ENCODE data around the gene TTC7B. TPM values are rescaled to one million over a fixed set of nuclear protein-coding genes. Genes with fewer than 3 reads are reported as not detected.
"Not testable (repeated sequence)": the region's sequence is repeated elsewhere in the genome, so short reads cannot be mapped to it uniquely, and the experiment has no call there.

Gene TTC7B
- polyA plus RNA-seq, 3 donors, result 36.7 to 47.2 (median 42.3) TPM

DNA sequence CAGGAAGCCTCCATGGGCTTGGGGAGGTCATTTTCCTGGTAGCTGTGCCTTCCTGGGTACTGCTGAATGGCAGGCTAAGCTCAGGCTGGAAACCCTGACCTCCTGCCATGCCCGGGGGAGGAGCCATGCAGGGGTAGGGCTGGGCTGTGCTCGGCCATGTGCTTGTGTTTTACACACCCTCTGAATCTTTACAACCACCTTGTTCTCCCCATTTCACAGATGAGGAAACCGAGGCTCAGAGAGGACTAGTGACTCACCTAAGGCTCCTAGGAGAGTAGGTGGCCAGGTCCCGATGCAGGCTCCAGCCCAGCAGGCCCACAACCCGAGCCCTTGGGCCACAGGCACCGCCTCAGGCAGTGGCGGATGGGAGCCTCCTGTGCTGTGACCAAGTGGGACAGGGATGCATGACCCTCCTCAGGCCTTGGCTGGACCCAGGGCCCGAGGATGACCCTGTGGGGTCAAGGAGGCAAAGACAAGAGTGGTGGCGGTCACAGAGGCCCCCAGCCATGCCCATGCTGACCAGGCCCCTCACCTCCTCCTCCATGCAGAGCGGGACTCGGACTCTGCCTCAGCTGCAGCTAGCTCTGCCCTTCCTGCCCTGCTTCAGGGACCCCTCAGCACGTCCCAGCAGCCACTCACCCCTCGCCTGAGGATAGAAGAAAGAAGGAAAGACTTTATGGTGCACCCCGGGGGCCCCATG lies 283.3 kb downstream of the TTC7B start:
- no peak for DNase-seq

- DNase-seq, result no peak
These were observed 284.7 kb downstream of the TTC7B start for GRCh38 chr14:90531497-90531896.

- no peak for DNase-seq
These were observed 285.7 kb downstream of the TTC7B start for GRCh38 chr14:90530523-90530922.

GRCh38 chr14:90527978-90528377 lies 288.3 kb downstream of the TTC7B start:
- DNase-seq, result no peak

GRCh38 chr14:90526536-90526935 lies 289.7 kb downstream of the TTC7B start:
- not testable (repeated sequence) for DNase-seq

- DNase-seq, result not testable (repeated sequence)
These were observed 290.7 kb downstream of the TTC7B start for GRCh38 chr14:90525353-90526028.

- no peak for DNase-seq
These were observed 292.0 kb downstream of the TTC7B start for GRCh38 chr14:90523961-90524875.

GRCh38 chr14:90523544-90523943 lies 292.7 kb downstream of the TTC7B start:
- DNase-seq, result no peak

DNA sequence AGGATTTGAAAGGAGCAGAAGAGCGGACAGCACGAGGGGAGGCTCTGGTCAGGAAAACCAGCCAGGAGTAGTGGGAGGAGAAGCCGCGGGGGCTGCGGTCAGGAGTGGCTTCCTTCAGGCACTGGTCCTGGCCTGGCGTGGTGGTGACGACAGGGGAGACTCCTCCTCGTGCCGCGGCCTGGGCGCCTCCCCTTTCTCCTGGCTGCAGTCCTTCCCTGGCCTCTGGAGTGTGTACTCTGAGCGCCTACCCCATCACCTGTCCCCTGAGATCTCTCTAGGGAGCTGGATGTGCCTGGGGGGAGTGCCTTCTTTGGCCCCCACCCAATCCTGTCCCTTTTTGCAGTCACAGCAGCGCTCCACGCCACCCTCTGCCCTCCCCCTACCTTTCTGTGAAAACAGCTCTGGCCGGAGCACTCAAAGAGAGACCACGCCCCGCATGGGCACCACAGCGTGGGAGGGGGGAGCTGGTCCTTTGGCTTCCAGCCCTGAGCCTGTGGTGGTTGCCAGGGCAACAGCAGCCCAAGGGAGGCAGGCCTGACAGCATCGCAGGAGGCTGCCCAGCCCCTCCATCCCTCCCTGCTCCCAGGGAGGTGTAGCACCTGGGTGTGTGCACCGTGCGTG lies 293.5 kb downstream of the TTC7B start:
- DNase-seq, result peak; percentile 55

DNA sequence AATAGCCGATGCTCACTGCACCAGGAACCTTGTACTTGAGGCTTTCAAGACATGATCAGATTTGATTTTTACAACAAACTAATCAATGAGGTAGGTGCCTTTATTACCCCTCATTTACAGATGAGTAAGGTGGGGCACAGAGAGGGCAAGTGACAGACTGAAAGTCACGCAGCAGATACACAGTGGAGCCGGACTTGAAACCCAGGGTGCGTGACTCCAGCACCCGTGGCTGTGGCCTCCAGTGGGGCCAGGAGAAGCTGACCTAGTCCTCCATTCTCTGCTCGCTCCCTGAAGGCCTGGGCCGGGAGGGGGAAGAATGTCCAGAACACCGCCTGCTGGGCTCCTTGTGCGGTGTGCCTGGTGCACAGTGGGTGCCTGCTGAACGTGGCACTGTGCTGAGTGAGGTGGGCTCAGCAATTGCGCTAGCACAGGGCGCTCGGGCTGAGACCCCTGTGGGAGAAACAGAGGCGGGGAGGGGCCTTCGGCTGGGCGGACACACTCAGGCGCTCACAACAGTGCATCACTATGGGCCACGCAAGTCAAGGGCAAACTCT lies 294.2 kb downstream of the TTC7B start:
- no peak for DNase-seq

GRCh38 chr14:90521084-90521929 lies 294.9 kb downstream of the TTC7B start:
- DNase-seq, result no peak

GRCh38 chr14:90520326-90520725 lies 295.9 kb downstream of the TTC7B start:
- no peak for DNase-seq

DNA sequence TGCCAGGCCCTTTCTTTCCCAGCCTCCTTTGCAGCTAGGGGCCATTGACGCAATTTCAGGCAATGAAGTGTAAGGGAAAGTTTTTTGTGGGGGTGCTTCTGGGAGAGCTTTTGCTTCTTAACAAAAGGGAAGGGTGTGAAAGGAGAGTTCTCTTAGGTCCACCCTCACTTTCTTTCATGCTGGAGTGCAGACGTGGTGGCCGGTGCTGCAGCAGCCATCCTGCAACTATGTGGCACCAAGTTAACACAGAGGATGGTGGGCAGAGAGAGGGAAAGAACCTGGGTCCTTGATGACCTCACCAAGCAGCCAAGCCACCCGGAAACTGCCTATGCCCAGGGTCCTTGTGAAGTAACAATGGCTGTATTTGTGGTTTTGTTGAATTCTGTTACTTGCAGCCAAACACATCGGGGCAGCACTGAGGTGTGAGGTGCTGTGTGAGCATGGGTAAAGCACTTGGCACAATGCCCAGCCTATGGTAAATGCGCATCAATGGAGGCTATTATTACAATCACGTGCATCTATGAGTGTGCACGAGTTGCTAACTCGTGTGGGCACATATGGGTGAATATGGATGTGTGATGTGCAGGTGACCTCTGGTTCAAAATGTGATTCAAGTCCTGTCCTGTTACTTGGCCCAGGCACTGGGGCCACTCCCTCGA lies 296.8 kb downstream of the TTC7B start:
- no peak for DNase-seq

DNA sequence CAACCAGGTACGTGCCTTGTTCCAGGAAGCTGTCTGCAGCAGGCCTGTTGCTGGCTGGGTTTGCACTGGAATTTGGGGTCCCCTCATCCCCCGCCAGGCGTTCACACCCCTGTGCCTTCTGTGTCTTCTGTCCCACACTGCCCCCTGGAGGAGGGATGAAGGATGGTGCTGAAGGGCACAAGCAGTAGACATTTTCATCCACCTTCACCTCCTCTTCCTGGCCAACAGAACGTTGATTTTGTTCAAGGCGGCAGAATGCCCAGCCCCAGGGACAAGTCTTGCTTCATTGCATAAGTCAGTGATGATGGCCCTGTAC lies 297.3 kb downstream of the TTC7B start:
- no peak for DNase-seq

DNA sequence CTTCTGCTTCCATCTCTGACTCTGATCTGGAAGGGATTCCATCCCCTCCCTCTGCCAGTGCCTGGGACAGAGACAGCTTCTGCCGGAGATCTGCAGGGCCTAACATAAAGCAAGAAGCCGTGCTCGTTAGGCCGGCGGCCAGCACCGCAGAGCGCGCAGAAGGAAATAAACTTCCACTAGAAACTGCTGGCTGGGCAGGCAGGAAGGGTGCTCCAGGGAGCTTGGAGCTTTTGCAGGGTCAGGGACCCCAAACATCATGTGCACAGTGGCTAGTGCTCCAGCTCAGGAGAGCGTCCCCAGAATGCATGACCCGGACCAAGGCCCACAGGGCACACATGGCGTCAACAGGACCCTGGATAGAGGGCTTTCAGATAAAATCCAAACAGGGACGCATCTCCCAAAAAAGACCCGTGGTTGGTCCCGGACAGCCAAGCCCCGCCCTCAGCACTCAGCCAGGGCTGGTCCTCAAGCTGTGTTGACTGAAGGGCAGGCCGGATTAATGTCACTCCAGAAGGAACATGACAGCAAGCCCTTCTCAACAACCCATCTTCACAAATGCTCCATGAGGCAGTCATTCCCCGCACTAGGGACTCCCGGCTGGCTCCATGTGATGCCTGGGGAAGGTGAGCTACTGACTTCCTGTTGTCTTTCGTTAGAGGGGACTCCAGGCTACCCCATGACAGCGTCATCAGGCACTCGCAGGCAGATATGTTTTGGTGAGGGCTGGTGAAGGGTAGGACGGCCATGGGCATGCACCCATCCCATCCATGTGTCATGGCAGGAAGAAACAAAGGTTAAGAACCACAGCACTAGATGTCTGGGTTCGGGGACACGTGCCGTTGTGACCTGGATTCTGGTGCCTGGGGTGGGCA lies 297.9 kb downstream of the TTC7B start:
- no peak for DNase-seq

GRCh38 chr14:90517076-90517841 lies 299.0 kb downstream of the TTC7B start:
- DNase-seq, result no peak

- no peak for DNase-seq
These were observed 301.7 kb downstream of the TTC7B start for GRCh38 chr14:90514566-90514965.

- DNase-seq, result no peak
These were observed 302.2 kb downstream of the TTC7B start for GRCh38 chr14:90514015-90514398.
